ENCODE measurements around the gene AMOT.

Gene AMOT, protein sequence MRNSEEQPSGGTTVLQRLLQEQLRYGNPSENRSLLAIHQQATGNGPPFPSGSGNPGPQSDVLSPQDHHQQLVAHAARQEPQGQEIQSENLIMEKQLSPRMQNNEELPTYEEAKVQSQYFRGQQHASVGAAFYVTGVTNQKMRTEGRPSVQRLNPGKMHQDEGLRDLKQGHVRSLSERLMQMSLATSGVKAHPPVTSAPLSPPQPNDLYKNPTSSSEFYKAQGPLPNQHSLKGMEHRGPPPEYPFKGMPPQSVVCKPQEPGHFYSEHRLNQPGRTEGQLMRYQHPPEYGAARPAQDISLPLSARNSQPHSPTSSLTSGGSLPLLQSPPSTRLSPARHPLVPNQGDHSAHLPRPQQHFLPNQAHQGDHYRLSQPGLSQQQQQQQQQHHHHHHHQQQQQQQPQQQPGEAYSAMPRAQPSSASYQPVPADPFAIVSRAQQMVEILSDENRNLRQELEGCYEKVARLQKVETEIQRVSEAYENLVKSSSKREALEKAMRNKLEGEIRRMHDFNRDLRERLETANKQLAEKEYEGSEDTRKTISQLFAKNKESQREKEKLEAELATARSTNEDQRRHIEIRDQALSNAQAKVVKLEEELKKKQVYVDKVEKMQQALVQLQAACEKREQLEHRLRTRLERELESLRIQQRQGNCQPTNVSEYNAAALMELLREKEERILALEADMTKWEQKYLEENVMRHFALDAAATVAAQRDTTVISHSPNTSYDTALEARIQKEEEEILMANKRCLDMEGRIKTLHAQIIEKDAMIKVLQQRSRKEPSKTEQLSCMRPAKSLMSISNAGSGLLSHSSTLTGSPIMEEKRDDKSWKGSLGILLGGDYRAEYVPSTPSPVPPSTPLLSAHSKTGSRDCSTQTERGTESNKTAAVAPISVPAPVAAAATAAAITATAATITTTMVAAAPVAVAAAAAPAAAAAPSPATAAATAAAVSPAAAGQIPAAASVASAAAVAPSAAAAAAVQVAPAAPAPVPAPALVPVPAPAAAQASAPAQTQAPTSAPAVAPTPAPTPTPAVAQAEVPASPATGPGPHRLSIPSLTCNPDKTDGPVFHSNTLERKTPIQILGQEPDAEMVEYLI

DNA sequence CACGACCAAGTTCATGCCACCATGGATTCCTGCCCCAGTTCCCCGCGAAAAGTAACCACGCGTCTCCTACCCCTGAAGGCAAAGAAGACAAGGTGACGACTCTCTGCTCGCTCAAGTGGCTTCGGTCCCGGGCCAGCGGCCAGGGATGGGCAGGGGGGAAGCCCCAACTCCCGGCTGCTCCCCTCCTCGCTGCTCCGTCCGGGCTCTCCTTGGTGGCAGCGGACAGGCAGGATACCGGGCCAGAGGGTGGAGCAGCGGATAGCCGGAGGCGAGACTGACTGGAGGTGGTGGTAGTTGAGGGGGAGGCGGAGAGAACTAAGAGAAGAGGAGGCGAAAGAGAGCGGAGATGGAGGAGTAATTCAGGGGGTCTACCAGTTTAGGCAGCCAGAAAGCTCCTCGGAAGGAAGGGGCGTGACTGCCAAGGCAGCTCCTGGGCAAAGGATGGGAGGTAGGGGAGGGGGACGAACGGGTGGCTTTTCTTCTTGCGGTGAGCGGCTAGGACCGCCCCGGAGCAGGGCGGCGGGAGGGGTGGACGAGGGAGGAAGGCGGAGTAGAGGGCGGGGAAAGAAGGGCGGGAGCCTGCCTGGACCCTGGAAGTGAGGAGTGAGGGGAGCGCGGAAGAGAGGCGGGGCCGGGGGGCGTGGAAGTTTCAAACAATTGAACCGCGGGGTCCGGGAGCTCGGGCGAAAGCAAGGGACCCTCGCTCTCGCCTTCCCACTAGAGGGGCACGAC is at the start of gene AMOT:
TSS of gene AMOT (minus strand) at position 450 of the 732 bp plus-strand sequence. CDS start 17,705 bp downstream, outside the sequence.
- DNase-seq (ENCODE audit: low read depth) = peak; percentile 27
- no peak for TF ChIP-seq CTCF (conservative IDR thresholded peaks at IDR 0.05; ENCODE audit: control insufficient read depth, insufficient read depth, low read depth, low read length)
- H3K4me3 ChIP-seq (ENCODE audit: control insufficient read depth, low read depth, low read length) = peak within 1 kb of the TSS; percentile 51

- TF ChIP-seq CTCF (conservative IDR thresholded peaks at IDR 0.05; ENCODE audit: control insufficient read depth, insufficient read depth, low read depth, low read length) = no peak
- H3K4me3 ChIP-seq (ENCODE audit: control insufficient read depth, low read depth, low read length) = no peak overlapping the region
- DNase-seq (ENCODE audit: low read depth) = no peak
These were observed 48.8 kb upstream of the AMOT start for GRCh38 chrX:112889400-112889799.

GRCh38 chrX:112888916-112889315 is 48.3 kb upstream of the AMOT start:
- DNase-seq (ENCODE audit: low read depth) = no peak
- no peak for TF ChIP-seq CTCF (conservative IDR thresholded peaks at IDR 0.05; ENCODE audit: control insufficient read depth, insufficient read depth, low read depth, low read length)
- H3K4me3 ChIP-seq (ENCODE audit: control insufficient read depth, low read depth, low read length) = no peak overlapping the region

DNA sequence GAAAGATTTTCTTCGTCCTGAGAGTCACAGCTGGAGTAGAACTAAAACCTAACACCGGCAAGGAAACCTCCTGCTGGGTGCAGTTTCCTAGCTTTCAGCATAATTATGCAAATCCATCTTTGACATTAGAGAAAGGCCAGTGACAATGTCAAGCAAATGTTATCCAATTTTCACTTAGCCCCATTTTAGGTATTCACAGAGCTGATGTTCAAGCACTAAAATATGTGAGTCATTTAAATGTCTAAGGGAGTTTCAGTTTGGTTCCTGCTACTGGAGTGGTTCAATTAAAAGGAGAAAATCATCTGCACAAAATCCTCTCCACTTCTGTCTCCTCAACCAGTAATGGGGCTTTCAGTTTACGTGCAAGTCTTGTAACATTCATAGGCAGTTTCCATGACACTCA is 37.1 kb upstream of the AMOT start:
- no peak for TF ChIP-seq CTCF (conservative IDR thresholded peaks at IDR 0.05; ENCODE audit: control insufficient read depth, insufficient read depth, low read depth, low read length)
- no peak for DNase-seq (ENCODE audit: low read depth)
- H3K4me3 ChIP-seq (ENCODE audit: control insufficient read depth, low read depth, low read length) = no peak overlapping the region

- no peak for TF ChIP-seq CTCF (conservative IDR thresholded peaks at IDR 0.05; ENCODE audit: control insufficient read depth, insufficient read depth, low read depth, low read length)
- no peak for DNase-seq (ENCODE audit: low read depth)
- H3K4me3 ChIP-seq (ENCODE audit: control insufficient read depth, low read depth, low read length) = no peak overlapping the region
These were observed 34.0 kb upstream of the AMOT start for GRCh38 chrX:112874614-112875013.

DNA sequence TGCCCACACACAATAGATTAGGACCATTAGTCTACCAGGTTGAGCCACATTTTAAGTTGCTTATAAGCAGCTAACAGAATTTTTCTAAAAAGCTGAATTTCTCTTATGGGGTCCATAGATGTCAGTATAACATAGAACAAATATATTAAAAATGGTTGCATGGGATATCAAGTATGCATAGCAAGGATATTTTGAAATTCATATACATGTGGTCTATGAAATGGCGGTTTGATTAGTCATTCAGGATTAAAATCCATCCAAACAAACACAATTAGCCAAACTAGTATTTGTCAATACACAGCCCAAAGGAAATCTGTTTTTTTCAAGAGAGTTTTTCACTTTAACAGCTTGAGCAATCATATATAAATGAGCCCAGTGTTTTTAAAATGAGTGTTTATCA is 33.5 kb upstream of the AMOT start:
- TF ChIP-seq CTCF (conservative IDR thresholded peaks at IDR 0.05; ENCODE audit: control insufficient read depth, insufficient read depth, low read depth, low read length) = no peak
- no peak overlapping the region for H3K4me3 ChIP-seq (ENCODE audit: control insufficient read depth, low read depth, low read length)
- DNase-seq (ENCODE audit: low read depth) = peak; percentile 16
